GM13976 (cell line): ENCODE results near the gene TNFRSF13B.
A peak's percentile ranks its signal among the peaks of the same experiment; 100 is the strongest.

Experiments
- DNase-seq: peaks from one replicate; pipeline ENCODE4 v3.0.0; 2012; ENCODE audit warnings: low spot score
- CTCF ChIP-seq: IDR thresholded peaks from 2 replicates; pipeline ENCODE4 v1.5.1; 2012; ENCODE audit warnings: borderline replicate concordance, mild to moderate bottlenecking; ENCODE audit not compliant: insufficient read depth; ENCODE audit errors: extremely low read depth, missing control alignments, control extremely low read depth
- in situ Hi-C: fragments of 300-500 bp; cut with MboI; formaldehyde crosslinking; loops from one replicate; pipeline ENCODE4 v1.12.0; 2022; ENCODE audit warnings: low sequenced_read_pairs, mixed read lengths, inconsistent platforms; ENCODE audit not compliant: unreplicated experiment

The TNFRSF13B gene

GRCh38 chr17:16919663-16920627 lies 52.0 kb downstream of the TNFRSF13B start:
- no peak for TF ChIP-seq CTCF
- in situ Hi-C loops, result no loop called here
- DNase-seq, result no peak

- in situ Hi-C loops, result no loop called here
- no peak for DNase-seq
- TF ChIP-seq CTCF, result no peak
Observed at GRCh38 chr17:16918443-16918842, 53.5 kb downstream of the TNFRSF13B start.

DNA sequence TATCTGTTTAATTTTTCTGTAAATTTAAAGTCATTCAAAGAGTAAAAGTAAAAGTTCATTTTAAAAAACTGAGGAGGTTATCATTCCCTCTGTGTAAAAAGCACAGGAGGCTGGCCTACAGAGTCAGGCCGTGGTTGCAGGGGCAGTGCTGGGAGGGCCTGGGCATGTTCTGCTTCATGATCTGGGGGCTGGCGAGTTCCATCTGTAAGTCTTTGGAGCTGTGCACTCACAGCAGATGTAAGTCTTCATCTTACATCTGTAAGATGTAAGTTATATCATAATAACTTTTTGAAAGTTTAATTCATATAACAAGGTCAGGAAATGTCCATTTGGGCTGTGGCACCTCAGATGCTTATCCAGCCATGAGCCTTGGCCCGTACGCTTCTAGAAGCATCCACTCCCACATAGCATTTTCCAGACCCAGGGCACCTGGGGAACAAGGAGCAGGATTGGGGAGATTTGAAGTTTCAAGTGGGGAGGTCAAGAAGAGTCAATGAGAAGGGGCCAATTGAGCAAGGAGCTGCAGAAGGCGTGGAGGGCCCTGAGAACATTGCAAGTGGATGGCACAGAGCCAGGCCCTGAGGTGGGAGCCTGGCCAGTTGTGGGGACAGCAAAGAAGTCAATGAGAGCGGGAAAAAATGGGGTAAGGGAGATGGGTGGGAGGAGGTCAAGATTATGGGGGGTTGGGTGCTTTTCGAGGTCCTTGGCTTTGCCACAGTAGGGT lies 54.1 kb downstream of the TNFRSF13B start:
- in situ Hi-C loops, result no loop called here
- no peak for DNase-seq
- TF ChIP-seq CTCF, result no peak

- in situ Hi-C loops, result no loop called here
- DNase-seq, result no peak
- no peak for TF ChIP-seq CTCF
Observed at GRCh38 chr17:16916557-16916920, 55.4 kb downstream of the TNFRSF13B start.

DNA sequence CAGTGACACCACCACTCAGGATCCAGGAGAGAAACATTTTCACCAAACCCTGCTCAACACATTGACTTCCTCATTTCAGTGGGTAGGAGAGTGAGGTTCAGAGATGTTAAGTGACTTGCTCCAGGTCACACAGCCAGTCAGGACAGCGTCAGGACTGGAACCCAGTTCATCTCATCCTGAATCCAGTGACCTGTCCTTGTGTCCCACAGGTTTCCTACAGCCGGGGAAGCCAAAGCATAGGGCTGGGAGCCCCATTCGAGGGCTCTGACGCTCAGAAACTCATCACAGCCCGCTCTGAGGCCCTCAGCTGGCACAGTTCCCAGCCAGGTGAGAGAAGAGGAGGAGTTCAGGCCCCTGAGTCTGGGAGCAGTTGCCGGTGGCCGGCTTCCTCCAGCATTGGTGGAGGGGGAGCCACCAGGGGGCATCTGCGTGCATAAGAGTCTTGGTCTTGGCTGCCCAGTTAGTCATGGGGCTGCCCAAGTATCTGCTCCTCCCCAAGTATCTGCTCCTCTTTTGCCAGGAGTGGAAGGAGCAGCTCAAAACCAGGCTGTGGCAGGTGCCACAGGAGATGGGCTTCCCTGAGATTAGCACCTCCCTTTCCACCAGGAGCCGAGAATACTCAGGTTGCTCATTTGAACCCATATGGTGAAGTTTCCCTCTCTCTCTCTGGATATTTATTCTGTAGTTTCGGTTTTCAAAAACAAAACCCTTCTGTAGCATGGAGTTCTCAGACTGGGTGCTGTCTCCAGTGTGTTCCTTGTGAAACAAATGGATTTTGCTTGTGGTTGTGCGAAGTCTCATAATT lies 56.0 kb downstream of the TNFRSF13B start:
- peak; percentile 82 for DNase-seq
- peak; percentile 50 for TF ChIP-seq CTCF
- in situ Hi-C loops, result no loop called here

GRCh38 chr17:16913463-16913862 lies 58.5 kb downstream of the TNFRSF13B start:
- no peak for TF ChIP-seq CTCF
- DNase-seq, result no peak
- in situ Hi-C loops, result no loop called here
